Neural cell (in vitro differentiated cells): ENCODE results near the gene GPR107.

ENCODE experiments used
- CTCF ChIP-seq: fragments of 450-650 bp; IDR thresholded peaks from 2 replicates; pipeline ENCODE4 v1.5.1; 2014; ENCODE audit warnings: antibody characterized with exemption, mild to moderate bottlenecking, moderate library complexity; ENCODE audit not compliant: poor library complexity, severe bottlenecking
- EP300 ChIP-seq: fragments of 450-650 bp; conservative IDR thresholded peaks from 2 replicates; pipeline ENCODE4 v1.6.1; 2014; ENCODE audit warnings: antibody characterized with exemption, mild to moderate bottlenecking, moderate library complexity; ENCODE audit not compliant: poor library complexity, severe bottlenecking
- EZH2 ChIP-seq: fragments of 200-600, 300-800 bp; shearing (Covaris generic), sonication (generic); IDR thresholded peaks from 2 replicates; pipeline ENCODE4 v1.6.1; 2014; ENCODE audit warnings: antibody characterized with exemption, low read length, borderline replicate concordance, mild to moderate bottlenecking; ENCODE audit not compliant: insufficient read depth, poor library complexity, severe bottlenecking
- MXI1 ChIP-seq: fragments of 450-650 bp; conservative IDR thresholded peaks from 2 replicates; pipeline ENCODE4 v1.6.1; 2014; ENCODE audit warnings: antibody characterized with exemption, mild to moderate bottlenecking; ENCODE audit not compliant: poor library complexity, severe bottlenecking
- POLR2AphosphoS5 ChIP-seq: IDR thresholded peaks from 2 replicates; pipeline ENCODE4 v1.6.1; 2012
- RAD21 ChIP-seq: fragments of 450-650 bp; conservative IDR thresholded peaks from 2 replicates; pipeline ENCODE4 v1.6.1; 2014; ENCODE audit warnings: antibody characterized with exemption, mild to moderate bottlenecking, moderate library complexity
- REST ChIP-seq: IDR thresholded peaks from 2 replicates; pipeline ENCODE4 v1.6.1; 2012; ENCODE audit warnings: borderline replicate concordance
- SMC3 ChIP-seq: fragments of 450-650 bp; conservative IDR thresholded peaks from 2 replicates; pipeline ENCODE4 v1.6.1; 2014; ENCODE audit warnings: antibody characterized with exemption, mild to moderate bottlenecking, moderate library complexity; ENCODE audit not compliant: poor library complexity
- TAF1 ChIP-seq: IDR thresholded peaks from 2 replicates; pipeline ENCODE4 v1.6.1; 2012; ENCODE audit warnings: low read depth

GRCh38 chr9:130159057-130159456, 105.4 kb downstream of the GPR107 start:
- TF ChIP-seq EP300 (no peak), CTCF (no peak), SMC3 (no peak), EZH2 (no peak), POLR2AphosphoS5 (no peak), RAD21 (no peak), TAF1 (no peak), REST (no peak), MXI1 (no peak)
